ENCODE measurements around the gene NBR1. TPM values are rescaled to one million over a fixed set of nuclear protein-coding genes. Genes with fewer than 3 reads are reported as not detected.
A peak's percentile ranks its signal among the peaks of the same experiment; 100 is the strongest.
"Not testable (repeated sequence)": the region's sequence is repeated elsewhere in the genome, so short reads cannot be mapped to it uniquely, and the experiment has no call there.

Gene NBR1, protein sequence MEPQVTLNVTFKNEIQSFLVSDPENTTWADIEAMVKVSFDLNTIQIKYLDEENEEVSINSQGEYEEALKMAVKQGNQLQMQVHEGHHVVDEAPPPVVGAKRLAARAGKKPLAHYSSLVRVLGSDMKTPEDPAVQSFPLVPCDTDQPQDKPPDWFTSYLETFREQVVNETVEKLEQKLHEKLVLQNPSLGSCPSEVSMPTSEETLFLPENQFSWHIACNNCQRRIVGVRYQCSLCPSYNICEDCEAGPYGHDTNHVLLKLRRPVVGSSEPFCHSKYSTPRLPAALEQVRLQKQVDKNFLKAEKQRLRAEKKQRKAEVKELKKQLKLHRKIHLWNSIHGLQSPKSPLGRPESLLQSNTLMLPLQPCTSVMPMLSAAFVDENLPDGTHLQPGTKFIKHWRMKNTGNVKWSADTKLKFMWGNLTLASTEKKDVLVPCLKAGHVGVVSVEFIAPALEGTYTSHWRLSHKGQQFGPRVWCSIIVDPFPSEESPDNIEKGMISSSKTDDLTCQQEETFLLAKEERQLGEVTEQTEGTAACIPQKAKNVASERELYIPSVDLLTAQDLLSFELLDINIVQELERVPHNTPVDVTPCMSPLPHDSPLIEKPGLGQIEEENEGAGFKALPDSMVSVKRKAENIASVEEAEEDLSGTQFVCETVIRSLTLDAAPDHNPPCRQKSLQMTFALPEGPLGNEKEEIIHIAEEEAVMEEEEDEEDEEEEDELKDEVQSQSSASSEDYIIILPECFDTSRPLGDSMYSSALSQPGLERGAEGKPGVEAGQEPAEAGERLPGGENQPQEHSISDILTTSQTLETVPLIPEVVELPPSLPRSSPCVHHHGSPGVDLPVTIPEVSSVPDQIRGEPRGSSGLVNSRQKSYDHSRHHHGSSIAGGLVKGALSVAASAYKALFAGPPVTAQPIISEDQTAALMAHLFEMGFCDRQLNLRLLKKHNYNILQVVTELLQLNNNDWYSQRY
- polyA plus RNA-seq: 10 to 100 TPM; 59.3 to 96.7 (median 78.5) TPM

DNA sequence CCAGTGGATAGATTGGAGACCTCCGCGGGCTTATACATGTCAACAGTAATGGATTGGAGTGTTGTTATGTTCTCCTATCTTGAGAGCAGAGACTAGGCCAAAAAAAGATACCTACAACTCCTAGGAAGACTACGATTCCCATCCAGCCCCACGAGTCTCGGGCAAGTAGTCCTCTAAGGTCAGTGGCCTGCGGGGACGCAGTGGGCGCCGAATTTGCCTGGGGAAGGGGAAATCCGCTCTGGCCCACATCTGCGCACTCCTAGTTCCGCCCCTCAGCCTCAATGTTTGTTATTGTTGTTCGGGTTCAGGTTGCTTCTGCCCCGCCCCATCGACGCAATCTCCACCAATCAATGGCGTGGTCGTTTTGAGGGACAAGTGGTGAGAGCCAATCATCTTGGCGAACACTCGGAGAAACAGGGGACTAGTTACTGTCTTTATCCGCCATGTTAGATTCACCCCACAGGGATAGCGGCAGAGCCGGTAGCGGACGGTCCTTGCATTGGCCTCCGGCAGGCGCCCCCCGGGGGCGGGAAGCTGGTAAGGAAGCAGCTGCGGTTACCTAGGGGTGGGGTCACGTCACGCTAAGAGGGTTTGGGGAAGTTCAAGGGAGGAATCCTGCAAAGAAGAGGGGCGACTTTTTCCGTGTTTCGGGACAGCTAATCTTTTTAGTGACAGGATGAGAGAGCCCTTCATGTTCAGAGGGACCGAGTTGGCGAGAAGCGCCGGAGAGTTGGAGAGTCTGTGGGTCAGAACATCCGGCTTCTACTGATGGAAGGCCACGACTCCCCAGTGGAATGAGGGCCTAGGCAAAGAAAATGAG lies at the start of gene NBR1:
Gene NBR1 (plus strand): TSS at position 449 of the 820 bp plus-strand sequence. CDS start 4,586 bp downstream, outside the sequence.
- H3K4me1 Mint-ChIP-seq: peaks cover 19 to 28% of the 10 kb centered on the region in 2 donors
- no peaks in the 10 kb centered on the region for H3K9me3 Mint-ChIP-seq

GRCh38 chr17:43125133-43125966 lies 45.7 kb upstream of the NBR1 start, which contains the start of gene BRCA1:
Gene BRCA1 (minus strand): TSS chr17:43125364. CDS start chr17:43124096, 1,268 bp downstream.
- H3K4me1 Mint-ChIP-seq: peaks cover 30 to 31% of the 10 kb centered on the region in 2 donors
- H3K27ac Mint-ChIP-seq: peak within 1 kb of the TSS; percentile 92 to 98 (median 95)
- H3K36me3 Mint-ChIP-seq: peaks cover 0 to 12% (median 4%) of the 10 kb centered on the region in 3 donors
- peak; percentile 95 to 97 (median 96) for DNase-seq
- H3K4me3 Mint-ChIP-seq: peak within 1 kb of the TSS; percentile 88 to 99 (median 98)
- H3K9me3 Mint-ChIP-seq: no peaks in the 10 kb centered on the region
- peaks cover 6 to 8% (median 7%) of the 10 kb centered on the region in 3 donors for H3K27me3 Mint-ChIP-seq (ENCODE audit: low read depth in 3 of 3)

More for the DNA sequence above, at the start of gene NBR1:
- H3K27ac Mint-ChIP-seq: no peak within 1 kb of the TSS
- DNase-seq: peak; percentile 98
- H3K4me3 Mint-ChIP-seq: no peak within 1 kb of the TSS
- H3K36me3 Mint-ChIP-seq: peaks cover 0 to 10% (median 0%) of the 10 kb centered on the region in 3 donors
- no peaks in the 10 kb centered on the region for H3K27me3 Mint-ChIP-seq (ENCODE audit: low read depth in 3 of 3)

DNA sequence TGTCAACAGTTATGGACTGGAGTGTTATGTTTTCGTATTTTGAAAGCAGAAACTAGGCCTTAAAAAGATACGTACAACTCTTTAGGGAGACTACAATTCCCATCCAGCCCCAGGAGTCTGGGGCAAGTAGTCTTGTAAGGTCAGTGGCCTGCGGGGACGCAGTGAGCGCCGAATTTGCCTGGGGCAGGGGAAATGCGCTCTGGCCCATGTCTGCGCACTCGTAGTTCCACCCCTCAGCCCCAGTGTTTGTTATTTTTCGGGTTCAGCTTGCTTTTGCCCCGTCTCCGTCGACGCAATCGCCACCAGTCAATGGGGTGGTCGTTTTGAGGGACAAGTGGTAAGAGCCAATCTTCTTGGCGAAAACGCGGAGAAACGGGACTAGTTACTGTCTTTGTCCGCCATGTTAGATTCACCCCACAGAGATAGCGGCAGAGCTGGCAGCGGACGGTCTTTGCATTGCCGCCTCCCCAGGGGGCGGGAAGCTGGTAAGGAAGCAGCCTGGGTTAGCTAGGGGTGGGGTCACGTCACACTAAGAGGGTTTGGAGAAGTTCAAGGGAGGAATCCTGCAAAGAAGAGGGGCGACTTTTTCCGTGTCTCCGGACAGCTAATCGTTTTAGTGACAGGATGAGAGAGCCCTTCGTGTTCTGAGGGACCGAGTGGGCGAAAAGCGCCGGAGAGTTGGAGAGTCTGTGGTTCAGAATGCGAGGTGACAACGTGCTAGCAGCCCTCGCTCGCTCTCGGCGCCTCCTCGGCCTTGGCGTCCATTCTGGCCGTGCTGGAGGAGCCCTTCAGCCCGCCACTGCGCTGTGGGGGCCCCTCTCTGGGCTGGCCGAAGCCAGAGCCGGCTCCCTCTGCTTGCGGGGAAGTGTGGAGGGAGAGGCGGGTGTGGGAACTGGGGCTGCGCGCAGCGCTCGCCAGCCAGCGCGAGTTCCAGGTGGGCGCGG lies 44.8 kb upstream of the NBR1 start:
- Mint-ChIP-seq H3K27ac (peak overlapping the region; percentile 92 to 98 (median 95)), H3K4me1 (peaks cover 30 to 33% of the 10 kb centered on the region in 2 donors), H3K4me3 (peak overlapping the region; percentile 88 to 99 (median 98)), H3K36me3 (peaks cover 0 to 12% (median 4%) of the 10 kb centered on the region in 3 donors), H3K9me3 (no peaks in the 10 kb centered on the region), H3K27me3 (ENCODE audit: low read depth in 3 of 3) (peaks cover 6 to 8% (median 7%) of the 10 kb centered on the region in 3 donors)
- no peak for DNase-seq

- peaks cover 0 to 12% (median 4%) of the 10 kb centered on the region in 3 donors for H3K36me3 Mint-ChIP-seq
- H3K4me1 Mint-ChIP-seq: peaks cover 30 to 33% of the 10 kb centered on the region in 2 donors
- H3K27me3 Mint-ChIP-seq (ENCODE audit: low read depth in 3 of 3): peaks cover 6 to 8% (median 7%) of the 10 kb centered on the region in 3 donors
- H3K27ac Mint-ChIP-seq: peak overlapping the region in 1 of 6 donors; percentile 86
- peak in 1 of 3 donors; percentile 1 for DNase-seq
- H3K4me3 Mint-ChIP-seq: peak overlapping the region; percentile 55 to 80 (median 60)
- H3K9me3 Mint-ChIP-seq: no peaks in the 10 kb centered on the region
Measured at GRCh38 chr17:43126911-43127290, 44.1 kb upstream of the NBR1 start.

- H3K4me3 Mint-ChIP-seq: peak overlapping the region; percentile 55 to 80 (median 60)
- not testable (repeated sequence) for H3K9me3 Mint-ChIP-seq; H3K36me3 Mint-ChIP-seq; H3K27me3 Mint-ChIP-seq (ENCODE audit: low read depth in 3 of 3); DNase-seq
- H3K4me1 Mint-ChIP-seq: peaks cover 30 to 33% of the 10 kb centered on the region in 2 donors
- H3K27ac Mint-ChIP-seq: peak overlapping the region in 4 of 6 donors; percentile 77 to 86 (median 82)
Measured at GRCh38 chr17:43127333-43127876, 43.6 kb upstream of the NBR1 start.

GRCh38 chr17:43129671-43130010 lies 41.4 kb upstream of the NBR1 start:
- Mint-ChIP-seq H3K36me3 (peaks cover 0 to 18% (median 11%) of the 10 kb centered on the region in 3 donors), H3K4me3 (no peak overlapping the region), H3K27ac (peak overlapping the region in 2 of 6 donors; percentile 23 to 31), H3K9me3 (no peaks in the 10 kb centered on the region), H3K27me3 (ENCODE audit: low read depth in 3 of 3) (peaks cover 4 to 8% (median 7%) of the 10 kb centered on the region in 3 donors), H3K4me1 (peaks cover 24 to 28% of the 10 kb centered on the region in 2 donors)
- DNase-seq: no peak

- Mint-ChIP-seq H3K27ac (no peak overlapping the region), H3K9me3 (no peaks in the 10 kb centered on the region), H3K36me3 (peaks cover 0 to 17% (median 11%) of the 10 kb centered on the region in 3 donors), H3K4me1 (peaks cover 13 to 14% of the 10 kb centered on the region in 2 donors), H3K4me3 (no peak overlapping the region), H3K27me3 (ENCODE audit: low read depth in 3 of 3) (no peaks in the 10 kb centered on the region)
- no peak for DNase-seq
Measured at GRCh38 chr17:43132117-43132516, 38.9 kb upstream of the NBR1 start.

DNA sequence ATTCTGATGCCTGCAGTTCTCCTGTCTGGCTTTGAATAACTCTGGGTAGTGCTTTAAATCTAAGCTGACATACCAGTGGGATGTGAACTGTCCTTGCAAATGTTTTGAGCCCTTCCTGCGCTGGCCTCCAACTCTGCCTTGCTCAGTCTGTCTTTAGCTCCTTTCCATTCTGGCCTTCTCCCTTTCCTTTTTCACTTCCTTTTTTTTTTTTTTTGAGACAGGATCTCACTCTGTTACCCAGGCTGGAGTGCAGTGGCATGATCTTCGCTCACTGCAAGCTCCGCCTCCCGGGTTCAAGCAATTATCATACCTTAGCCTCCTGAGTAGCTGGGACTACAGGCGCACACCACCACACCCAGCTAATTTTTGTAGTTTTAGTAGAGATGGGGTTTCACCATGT lies 37.6 kb upstream of the NBR1 start:
- not testable (repeated sequence) for H3K4me3 Mint-ChIP-seq; DNase-seq; H3K27ac Mint-ChIP-seq; H3K4me1 Mint-ChIP-seq; H3K9me3 Mint-ChIP-seq; H3K27me3 Mint-ChIP-seq (ENCODE audit: low read depth in 3 of 3)
- H3K36me3 Mint-ChIP-seq: peaks cover 0 to 10% (median 7%) of the 10 kb centered on the region in 3 donors

DNA sequence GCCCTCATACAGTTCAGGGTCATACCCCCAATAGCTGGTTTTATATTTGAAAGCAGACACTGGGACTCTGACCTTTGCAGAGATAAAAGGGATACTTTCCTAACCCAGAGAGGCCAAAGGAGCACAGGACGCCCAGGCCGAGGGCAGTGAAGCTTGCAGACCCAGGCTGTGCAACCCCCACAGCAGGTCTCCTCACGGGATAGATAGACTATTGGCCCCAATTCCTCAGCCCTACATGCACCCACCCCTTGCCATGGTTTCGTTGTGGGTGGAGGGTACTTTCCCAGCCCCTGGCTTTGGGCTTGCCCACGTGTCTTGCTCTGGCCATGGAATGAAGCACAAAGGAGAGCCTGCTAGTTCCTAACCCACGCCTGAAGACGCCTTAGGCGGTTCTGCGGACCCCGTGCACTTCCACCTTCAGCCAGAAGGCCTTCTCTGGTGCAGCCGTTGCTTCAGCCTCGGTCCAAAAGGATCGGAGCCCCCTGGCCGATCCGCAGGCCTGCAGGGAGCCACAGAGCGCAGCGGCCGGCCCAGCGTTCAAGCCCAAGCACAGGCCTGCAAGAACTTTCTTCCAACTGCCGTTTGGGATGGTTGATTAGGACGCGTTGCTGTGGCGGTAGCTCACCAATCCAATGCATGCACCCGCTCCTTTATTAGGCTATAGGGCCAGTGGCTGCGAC lies 36.1 kb upstream of the NBR1 start:
- Mint-ChIP-seq H3K4me3 (no peak overlapping the region), H3K9me3 (no peaks in the 10 kb centered on the region), H3K36me3 (peaks cover 0 to 9% (median 7%) of the 10 kb centered on the region in 3 donors), H3K27me3 (ENCODE audit: low read depth in 3 of 3) (no peaks in the 10 kb centered on the region), H3K4me1 (peaks cover 7 to 8% of the 10 kb centered on the region in 2 donors), H3K27ac (no peak overlapping the region)
- no peak for DNase-seq

GRCh38 chr17:43135454-43135819 lies 35.6 kb upstream of the NBR1 start:
- Mint-ChIP-seq H3K27ac (no peak overlapping the region), H3K27me3 (ENCODE audit: low read depth in 3 of 3) (no peaks in the 10 kb centered on the region), H3K4me3 (no peak overlapping the region), H3K36me3 (peaks cover 0 to 9% (median 7%) of the 10 kb centered on the region in 3 donors), H3K9me3 (no peaks in the 10 kb centered on the region), H3K4me1 (peaks cover 7 to 8% of the 10 kb centered on the region in 2 donors)
- no peak for DNase-seq

- not testable (repeated sequence) for H3K9me3 Mint-ChIP-seq, H3K4me1 Mint-ChIP-seq, H3K27ac Mint-ChIP-seq
Measured at GRCh38 chr17:43136574-43136973, 34.4 kb upstream of the NBR1 start.

More at GRCh38 chr17:43136574-43136973, 34.4 kb upstream of the NBR1 start:
- H3K27me3 Mint-ChIP-seq (ENCODE audit: low read depth in 3 of 3); H3K4me3 Mint-ChIP-seq; DNase-seq: not testable (repeated sequence)
- H3K36me3 Mint-ChIP-seq: peaks cover 0 to 12% (median 7%) of the 10 kb centered on the region in 3 donors

Data from immature natural killer cell (primary cell).